GM08714 (cell line): ENCODE results near the gene C16orf96.

Experiments used
- H3K4me3 ChIP-seq: fragments of 200-500 bp; sonication (Bioruptor generic); 2 replicates; pipeline ENCODE4 v1.5.1; 2014; ENCODE audit warnings: mild to moderate bottlenecking, low read length, inconsistent platforms
- ZNF274 ChIP-seq: IDR thresholded peaks from 2 replicates; pipeline ENCODE4 v1.6.1; 2012; ENCODE audit warnings: mild to moderate bottlenecking, low read depth, low read length

The C16orf96 gene

DNA sequence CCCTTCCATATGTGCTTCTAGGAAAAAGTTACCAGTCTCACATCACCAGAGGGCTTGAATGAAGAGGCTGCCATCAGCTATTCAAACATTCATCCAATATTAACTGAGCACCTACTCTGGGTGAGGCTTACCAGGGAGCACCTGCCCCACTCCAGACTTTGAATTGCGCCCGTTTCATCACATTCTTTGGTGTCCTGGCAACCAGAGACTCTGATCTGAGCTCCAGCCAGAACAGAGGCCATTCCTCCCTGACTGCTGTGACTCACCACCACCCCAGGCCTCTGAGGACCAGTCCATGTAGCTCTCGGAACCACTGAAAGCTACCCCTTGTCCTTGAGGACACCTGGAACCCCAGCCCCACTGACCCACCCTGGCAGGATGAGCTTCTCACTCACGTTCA is at the start of gene C16orf96:
Gene C16orf96 (plus strand): TSS at position 229 of the 400 bp plus-strand sequence. CDS start 150 bp downstream, at position 379.
- H3K4me3 ChIP-seq, result no peak within 1 kb of the TSS
- TF ChIP-seq ZNF274, result no peak

DNA sequence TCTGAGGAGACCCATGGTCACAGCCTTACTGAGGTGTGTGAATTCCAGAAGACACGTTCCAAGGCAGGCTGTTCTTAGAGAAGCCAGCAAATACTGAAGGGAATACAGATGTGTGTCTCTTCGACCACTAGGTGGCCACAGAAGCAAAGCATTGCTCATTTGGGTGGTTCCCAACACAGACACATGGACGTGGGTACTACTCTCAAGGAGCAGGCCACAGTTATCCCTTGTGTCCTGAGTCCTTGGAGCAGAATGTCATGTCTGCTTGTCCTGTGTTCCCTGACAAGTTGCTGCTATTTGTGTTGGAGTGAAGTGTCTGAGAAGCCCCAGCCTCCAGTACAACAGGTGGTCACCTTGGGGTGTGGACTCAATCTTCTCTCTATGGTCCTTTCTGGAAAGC is 49.7 kb upstream of the C16orf96 start:
- no peak for TF ChIP-seq ZNF274
- no peak overlapping the region for H3K4me3 ChIP-seq

GRCh38 chr16:4507588-4508345 is 48.4 kb upstream of the C16orf96 start:
- TF ChIP-seq ZNF274, result no peak
- no peak overlapping the region for H3K4me3 ChIP-seq

DNA sequence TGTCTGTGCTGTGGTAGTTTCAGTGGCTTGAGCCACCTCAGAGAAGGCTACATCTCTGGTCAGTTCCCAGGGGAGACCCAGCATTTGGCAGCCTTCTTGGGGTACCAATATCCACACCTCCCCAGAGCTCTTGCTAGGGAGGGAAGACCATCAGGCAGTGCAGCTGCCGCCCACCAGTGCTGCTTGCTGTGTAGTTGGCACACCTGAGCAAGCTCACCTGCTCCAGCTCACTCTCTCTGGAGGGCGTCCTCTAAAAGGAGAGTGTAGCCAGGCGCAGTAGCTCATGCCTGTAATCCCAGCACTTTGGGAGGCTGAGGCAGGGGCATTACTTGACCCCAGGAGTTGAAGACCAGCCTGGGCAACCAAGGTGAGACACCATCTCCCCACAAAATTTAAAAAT is 47.3 kb upstream of the C16orf96 start:
- no peak overlapping the region for H3K4me3 ChIP-seq
- no peak for TF ChIP-seq ZNF274

- no peak for TF ChIP-seq ZNF274
- no peak overlapping the region for H3K4me3 ChIP-seq
Observed at GRCh38 chr16:4509420-4509819, 46.7 kb upstream of the C16orf96 start.

- H3K4me3 ChIP-seq, result no peak overlapping the region
- TF ChIP-seq ZNF274, result no peak
Observed at GRCh38 chr16:4510131-4510530, 46.0 kb upstream of the C16orf96 start.

DNA sequence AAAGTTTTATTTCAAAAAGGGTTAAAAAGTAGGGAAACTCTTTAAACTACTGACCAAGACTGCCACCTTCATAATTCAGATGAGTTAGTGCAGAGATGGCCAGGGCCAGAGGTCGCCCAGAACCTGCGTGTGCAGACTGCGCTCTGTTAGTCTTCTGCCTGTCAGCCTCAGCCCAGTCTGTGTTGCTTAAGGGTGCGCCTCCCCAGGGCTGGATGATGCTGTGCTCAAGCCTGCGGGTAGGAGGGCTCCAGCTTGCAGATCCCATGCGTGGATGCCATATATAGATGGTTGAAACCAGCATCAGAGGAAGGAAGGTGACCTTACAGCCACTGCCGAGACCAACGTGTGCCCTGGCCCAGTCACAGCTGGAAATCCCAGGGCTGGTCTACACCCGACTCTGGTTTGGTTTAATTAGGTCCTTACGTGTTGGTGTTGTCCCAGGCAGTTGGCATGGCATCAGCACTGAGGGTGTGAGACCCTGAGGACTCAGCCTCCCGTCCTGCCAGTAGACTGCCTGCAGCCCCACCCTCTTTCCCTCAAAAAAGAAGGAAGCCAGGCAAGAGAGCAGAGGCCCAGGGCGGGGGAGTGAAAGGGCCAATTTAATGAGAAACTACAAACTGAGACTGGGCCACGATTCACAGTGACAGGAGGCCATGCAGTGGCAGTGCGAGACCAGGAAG is 45.3 kb upstream of the C16orf96 start:
- no peak for TF ChIP-seq ZNF274
- H3K4me3 ChIP-seq, result no peak overlapping the region

DNA sequence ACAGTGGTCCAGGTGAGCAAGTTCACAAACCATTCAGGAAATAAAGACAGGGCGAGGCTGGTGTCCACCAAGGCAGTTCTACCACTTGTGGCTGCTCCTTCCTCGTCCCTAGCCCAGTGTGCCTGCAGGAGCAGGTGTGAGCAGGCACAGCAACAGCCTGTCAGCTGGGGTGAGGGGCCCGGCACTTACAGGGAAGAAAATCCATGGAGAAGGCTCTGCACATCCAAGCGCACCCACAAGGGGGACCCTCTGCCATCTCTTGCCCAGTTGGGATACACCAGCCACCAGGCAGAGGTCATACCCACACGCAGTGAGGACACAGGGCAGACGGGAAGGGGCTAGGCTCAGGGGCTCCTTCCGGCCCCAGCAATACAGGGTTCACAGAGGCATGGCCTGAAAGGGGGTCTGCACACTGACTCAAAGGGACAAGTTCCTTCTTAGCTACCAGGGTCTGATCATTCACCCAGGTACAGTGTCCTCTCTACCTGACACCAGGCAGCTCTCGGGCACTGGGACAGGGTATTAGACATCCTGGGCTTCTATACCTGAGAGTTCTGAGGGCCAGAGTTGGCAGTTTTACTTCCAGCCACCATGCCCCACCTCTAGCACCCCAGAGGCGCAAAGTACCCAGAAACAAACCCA is 44.6 kb upstream of the C16orf96 start:
- H3K4me3 ChIP-seq, result no peak overlapping the region
- TF ChIP-seq ZNF274, result no peak

DNA sequence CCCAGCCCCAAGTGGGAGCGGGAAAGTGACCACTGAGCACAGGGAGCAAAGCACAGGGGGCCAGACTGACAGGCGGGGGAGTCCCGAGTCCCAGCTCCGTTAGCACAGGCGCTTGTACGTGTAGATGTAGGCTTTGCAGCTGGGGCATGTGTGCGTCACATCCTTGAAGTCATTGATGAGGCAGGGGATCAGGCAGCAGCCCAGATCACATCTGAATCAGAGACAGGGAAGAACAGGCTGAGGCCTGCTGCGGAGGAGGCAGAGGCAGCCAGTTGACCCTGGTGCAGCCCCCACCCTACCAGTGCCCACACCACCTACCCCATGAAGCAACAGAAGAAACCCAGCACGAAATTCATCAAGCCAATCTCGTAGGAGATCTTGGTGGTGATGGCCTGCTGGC is 43.7 kb upstream of the C16orf96 start:
- no peak for TF ChIP-seq ZNF274
- no peak overlapping the region for H3K4me3 ChIP-seq

- H3K4me3 ChIP-seq, result no peak overlapping the region
- TF ChIP-seq ZNF274, result no peak
Observed at GRCh38 chr16:4513086-4513860, 42.9 kb upstream of the C16orf96 start.

DNA sequence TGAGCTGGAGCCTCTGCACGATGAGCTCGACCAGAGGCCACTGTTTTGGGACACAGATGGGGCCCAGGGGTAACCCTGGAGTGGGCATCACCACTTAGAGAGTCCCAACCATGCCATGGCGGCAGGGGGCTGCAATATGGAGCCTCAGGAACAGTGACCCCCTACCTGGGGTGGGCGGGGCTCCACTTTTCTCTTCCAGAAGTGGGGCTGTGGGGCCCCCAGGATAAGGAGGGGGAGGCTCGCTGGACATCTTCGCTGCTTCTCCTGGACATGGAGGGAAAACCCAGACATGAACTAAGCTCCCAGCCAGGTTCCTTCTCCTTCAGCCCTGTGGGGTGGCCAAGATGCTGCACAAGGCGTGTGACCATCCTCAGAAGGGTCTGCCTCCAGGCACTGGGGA is 42.3 kb upstream of the C16orf96 start:
- no peak overlapping the region; the same call in 1 of the 2 replicates for H3K4me3 ChIP-seq
- no peak for TF ChIP-seq ZNF274

GRCh38 chr16:4514606-4515005 is 41.5 kb upstream of the C16orf96 start:
- H3K4me3 ChIP-seq, result peak overlapping the region; percentile 0; the same call in 1 of the 2 replicates
- no peak for TF ChIP-seq ZNF274

GRCh38 chr16:4515611-4516233 is 40.4 kb upstream of the C16orf96 start:
- no peak for TF ChIP-seq ZNF274
- H3K4me3 ChIP-seq, result peak overlapping the region; percentile 27; the same call in 1 of the 2 replicates

DNA sequence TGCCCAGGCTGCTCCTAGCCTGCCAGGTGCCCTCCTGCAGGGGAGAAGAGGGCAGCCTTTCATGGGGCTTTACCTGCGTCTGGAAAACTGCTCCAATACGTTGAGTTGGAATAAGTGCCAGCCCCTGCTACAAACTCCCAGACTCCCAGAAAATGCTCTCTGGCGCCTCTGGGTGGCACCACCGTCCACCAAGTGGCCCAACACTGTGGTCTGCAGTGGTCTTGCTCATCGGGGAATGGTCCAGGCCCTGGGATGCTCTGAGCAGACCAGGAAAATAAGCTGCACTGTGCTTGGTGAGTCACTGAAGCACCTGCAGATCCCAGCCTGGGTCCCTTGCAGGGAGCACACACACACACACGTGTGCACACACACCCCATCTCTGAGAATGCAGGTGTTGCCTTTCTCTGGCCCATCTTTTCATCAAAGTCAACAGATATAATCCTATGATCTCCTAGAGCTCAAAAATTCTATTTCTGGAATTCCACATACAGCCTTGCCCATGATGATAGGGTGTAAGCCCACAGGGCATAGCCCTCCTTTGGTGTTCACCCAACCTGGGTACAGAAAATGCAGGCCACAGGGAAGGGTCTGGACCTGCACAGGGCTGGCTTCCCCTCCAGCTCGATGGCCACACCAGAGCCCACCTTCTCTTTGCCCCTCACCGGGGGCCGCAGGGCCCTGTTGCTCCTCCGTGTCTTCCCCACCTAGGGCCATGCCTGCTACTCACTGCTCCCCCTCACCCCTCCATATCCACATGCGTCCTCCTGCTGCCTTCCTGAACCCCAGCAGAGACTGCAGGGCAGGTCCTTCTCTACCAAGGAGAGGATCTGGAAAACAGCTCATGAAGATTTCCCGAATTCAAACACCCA is 38.1 kb upstream of the C16orf96 start:
- TF ChIP-seq ZNF274, result no peak
- H3K4me3 ChIP-seq, result no peak overlapping the region
